Karpas-422 (cell line): ENCODE measurements around the gene IRX4. TPM values are rescaled to one million over a fixed set of nuclear protein-coding genes. Genes with fewer than 3 reads are reported as not detected.

Source experiments
- DNase-seq: peaks from one replicate; pipeline ENCODE4 v3.0.0-alpha.2; 2015
- H2AFZ ChIP-seq: fragments of 200-600 bp; sonication (generic); 2 replicates; pipeline ENCODE4 v1.6.1; 2014; ENCODE audit warnings: antibody characterized with exemption, low read length, mixed read lengths
- H3K27ac ChIP-seq: fragments of 200-600 bp; sonication (generic); 2 replicates; pipeline ENCODE4 v1.5.1; 2014; ENCODE audit warnings: mild to moderate bottlenecking, low read length, moderate library complexity
- H3K27me3 ChIP-seq: fragments of 200-600 bp; sonication (generic); 2 replicates; pipeline ENCODE4 v1.6.1; 2014; ENCODE audit warnings: low read length, mixed read lengths
- H3K36me3 ChIP-seq: fragments of 200-600 bp; sonication (generic); 2 replicates; pipeline ENCODE4 v1.6.1; 2014; ENCODE audit warnings: low read length, mixed read lengths; ENCODE audit not compliant: insufficient read depth
- H3K4me1 ChIP-seq: fragments of 200-600 bp; sonication (generic); 2 replicates; pipeline ENCODE4 v1.6.1; 2014; ENCODE audit warnings: mild to moderate bottlenecking, low read length, mixed read lengths
- H3K4me2 ChIP-seq: fragments of 200-600 bp; sonication (generic); 2 replicates; pipeline ENCODE4 v1.6.1; 2014; ENCODE audit warnings: low read length, low read depth, mild to moderate bottlenecking; ENCODE audit not compliant: poor library complexity, severe bottlenecking
- H3K4me3 ChIP-seq: fragments of 200-600 bp; sonication (generic); 2 replicates; pipeline ENCODE4 v1.5.1; 2014; ENCODE audit warnings: mild to moderate bottlenecking, antibody characterized with exemption, low read length, mixed read lengths
- H3K79me2 ChIP-seq: fragments of 200-600 bp; sonication (generic); 2 replicates; pipeline ENCODE4 v1.6.1; 2014; ENCODE audit warnings: mild to moderate bottlenecking, low read length, mixed read lengths
- H3K9ac ChIP-seq: fragments of 200-600 bp; sonication (generic); 2 replicates; pipeline ENCODE4 v1.6.0; 2014; ENCODE audit warnings: low read length
- H3K9me2 ChIP-seq: fragments of 200-600 bp; sonication (generic), shearing (Covaris generic); replicated peaks from 2 replicates; pipeline ENCODE4 v1.6.0; 2014; ENCODE audit warnings: mild to moderate bottlenecking, low read length, moderate library complexity; ENCODE audit not compliant: insufficient read depth
- H3K9me3 ChIP-seq: fragments of 300-700, 200-600 bp; sonication (generic); 2 replicates; pipeline ENCODE4 v1.6.1; 2014; ENCODE audit warnings: low read length, mixed read lengths
- H4K20me1 ChIP-seq: fragments of 200-600 bp; sonication (generic); 2 replicates; pipeline ENCODE4 v1.6.1; 2014; ENCODE audit warnings: mild to moderate bottlenecking, antibody characterized with exemption, low read length, low read depth; ENCODE audit not compliant: insufficient read depth
- total RNA-seq: library from RNA; depleted of rRNA; stranded (reverse); fragments of >200 nt; shearing (Covaris generic); gene quantifications from 2 replicates; pipeline ENCODE4 v1.2.3, GENCODE V29; 2014; ENCODE audit warnings: low replicate concordance

IRX4 gene
- total RNA-seq, 1 experiment from 2014 or later: not detected

DNA sequence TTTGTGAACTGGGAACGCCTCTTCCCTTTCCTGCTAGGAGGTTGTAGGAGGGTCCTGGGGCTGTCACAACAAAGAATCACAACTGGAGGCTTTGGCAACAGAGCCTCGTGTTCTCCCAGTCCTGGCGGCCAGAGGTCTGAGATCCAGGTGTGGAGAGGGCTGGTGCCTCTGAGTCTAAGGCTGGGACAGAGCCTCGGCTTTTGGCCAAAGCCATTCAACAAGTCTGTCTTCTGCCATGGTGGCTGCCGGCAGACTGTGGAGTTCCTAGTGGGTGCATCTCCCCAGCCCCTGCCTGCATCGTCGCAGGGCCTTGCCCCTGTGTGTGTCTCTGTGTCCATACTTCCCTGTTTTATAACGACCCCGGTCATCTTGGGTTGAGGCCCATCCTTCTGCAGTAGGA is 9.5 kb upstream of the IRX4 start:
- Histone ChIP-seq H3K9me2 (no peaks in the 10 kb centered on the region), H3K4me3 (no peak overlapping the region), H3K27ac (no peak overlapping the region), H2AFZ (no peak overlapping the region), H4K20me1 (peaks cover 10% of the 10 kb centered on the region; the same call in 1 of the 2 replicates), H3K4me1 (no peaks in the 10 kb centered on the region), H3K9ac (no peak overlapping the region), H3K4me2 (no peak overlapping the region), H3K36me3 (no peaks in the 10 kb centered on the region), H3K27me3 (no peaks in the 10 kb centered on the region), H3K9me3 (no peaks in the 10 kb centered on the region), H3K79me2 (no peaks in the 10 kb centered on the region)
- DNase-seq: no peak

DNA sequence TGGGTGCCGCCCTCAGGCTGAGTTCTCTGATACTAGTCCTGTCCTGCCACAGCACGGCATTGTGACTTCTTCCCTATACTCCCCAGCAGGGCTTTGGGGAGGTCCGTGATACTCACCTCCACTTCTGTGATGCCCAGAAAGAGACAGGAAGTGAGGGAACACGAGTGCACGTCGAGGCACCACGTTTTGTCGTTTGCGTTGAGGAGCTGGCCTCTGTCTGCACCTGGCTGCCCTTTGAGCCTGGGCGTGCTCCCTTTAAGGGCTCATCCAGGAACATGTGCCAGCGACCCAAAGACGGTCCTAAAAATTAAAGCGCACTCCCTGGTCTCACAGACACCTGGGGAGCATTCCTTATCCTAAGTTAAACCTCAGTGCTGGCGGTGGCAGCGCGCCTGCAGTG is 8.7 kb upstream of the IRX4 start:
- Histone ChIP-seq H4K20me1 (peaks cover 10% of the 10 kb centered on the region; the same call in 1 of the 2 replicates), H3K4me2 (no peak overlapping the region), H3K79me2 (no peaks in the 10 kb centered on the region), H2AFZ (no peak overlapping the region), H3K27me3 (no peaks in the 10 kb centered on the region), H3K9ac (no peak overlapping the region), H3K9me3 (no peaks in the 10 kb centered on the region), H3K4me3 (no peak overlapping the region), H3K27ac (no peak overlapping the region), H3K36me3 (no peaks in the 10 kb centered on the region), H3K4me1 (no peaks in the 10 kb centered on the region), H3K9me2 (no peaks in the 10 kb centered on the region)
- no peak for DNase-seq

DNA sequence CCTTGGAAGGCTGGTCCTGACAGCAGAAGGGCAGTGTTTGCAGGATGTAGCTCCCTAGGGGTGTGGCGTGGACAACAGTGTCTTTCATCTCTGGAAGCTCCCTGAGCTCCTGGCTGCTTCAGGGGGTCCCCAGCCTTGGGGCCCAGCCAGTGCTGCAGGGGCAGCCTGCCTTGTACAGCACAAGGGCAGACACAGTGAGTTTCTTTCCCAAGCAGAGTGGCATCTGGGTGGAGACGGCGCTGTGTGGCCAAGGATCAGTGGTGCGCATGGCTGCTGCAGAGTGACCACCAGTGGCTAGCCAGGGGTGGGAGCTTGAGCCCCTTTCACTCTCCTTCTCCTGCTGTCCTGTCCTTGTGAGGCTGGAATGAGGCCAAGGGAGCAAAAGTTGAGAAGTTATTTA is 7.6 kb upstream of the IRX4 start:
- Histone ChIP-seq H3K27ac (no peak overlapping the region), H3K4me3 (no peak overlapping the region), H3K9me3 (no peaks in the 10 kb centered on the region), H3K9ac (no peak overlapping the region), H3K27me3 (no peaks in the 10 kb centered on the region), H3K9me2 (no peaks in the 10 kb centered on the region), H3K4me2 (no peak overlapping the region), H3K4me1 (no peaks in the 10 kb centered on the region), H3K36me3 (no peaks in the 10 kb centered on the region), H2AFZ (no peak overlapping the region), H4K20me1 (peaks cover 7% of the 10 kb centered on the region; the same call in 1 of the 2 replicates), H3K79me2 (no peaks in the 10 kb centered on the region)
- DNase-seq: no peak

DNA sequence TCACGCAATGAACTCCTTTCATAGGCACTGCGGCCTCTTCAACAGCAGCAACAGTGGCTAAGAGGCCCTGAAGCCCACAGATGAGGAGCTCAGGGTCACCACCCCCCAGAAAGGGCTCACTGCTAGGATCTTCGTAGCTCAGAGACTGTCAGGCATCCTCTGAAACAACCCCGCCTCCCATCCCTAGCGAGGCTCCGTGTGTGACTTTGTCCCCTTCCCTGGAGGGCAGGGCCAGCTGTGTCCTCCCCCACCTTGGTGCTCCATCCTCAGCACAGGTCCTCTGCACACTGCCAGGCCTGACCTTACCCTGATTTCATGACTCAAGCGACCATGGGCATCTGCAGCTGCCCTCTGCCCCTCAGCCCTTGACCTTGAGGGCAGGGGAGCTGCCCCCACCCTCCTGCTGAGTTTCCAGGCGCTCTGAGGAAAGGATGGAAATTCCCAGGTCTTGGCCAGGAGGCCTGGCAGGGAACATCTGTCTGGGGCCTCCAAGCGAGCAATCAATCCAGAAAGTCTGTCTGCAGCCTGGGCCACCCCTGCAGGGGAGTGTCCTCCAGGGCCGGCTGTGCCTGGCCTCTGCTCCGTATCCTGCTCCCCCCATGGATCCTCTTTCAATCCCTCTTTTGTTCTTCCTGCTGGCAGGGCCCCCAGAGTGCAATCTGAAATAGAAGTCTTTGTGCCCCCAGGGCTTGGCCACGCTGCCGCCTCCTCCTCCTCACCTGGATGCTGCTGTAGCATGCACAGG is 6.8 kb upstream of the IRX4 start:
- DNase-seq: no peak
- no peaks in the 10 kb centered on the region for H3K36me3 ChIP-seq
- H3K9me3 ChIP-seq: no peaks in the 10 kb centered on the region
- no peaks in the 10 kb centered on the region for H3K4me1 ChIP-seq
- H3K9me2 ChIP-seq: no peaks in the 10 kb centered on the region
- H3K4me3 ChIP-seq: no peak overlapping the region
- no peak overlapping the region for H3K9ac ChIP-seq
- no peak overlapping the region for H3K27ac ChIP-seq
- no peak overlapping the region for H3K4me2 ChIP-seq
- H4K20me1 ChIP-seq: peaks cover 5% of the 10 kb centered on the region; the same call in 1 of the 2 replicates
- H2AFZ ChIP-seq: no peak overlapping the region
- no peaks in the 10 kb centered on the region for H3K79me2 ChIP-seq
- no peaks in the 10 kb centered on the region for H3K27me3 ChIP-seq

DNA sequence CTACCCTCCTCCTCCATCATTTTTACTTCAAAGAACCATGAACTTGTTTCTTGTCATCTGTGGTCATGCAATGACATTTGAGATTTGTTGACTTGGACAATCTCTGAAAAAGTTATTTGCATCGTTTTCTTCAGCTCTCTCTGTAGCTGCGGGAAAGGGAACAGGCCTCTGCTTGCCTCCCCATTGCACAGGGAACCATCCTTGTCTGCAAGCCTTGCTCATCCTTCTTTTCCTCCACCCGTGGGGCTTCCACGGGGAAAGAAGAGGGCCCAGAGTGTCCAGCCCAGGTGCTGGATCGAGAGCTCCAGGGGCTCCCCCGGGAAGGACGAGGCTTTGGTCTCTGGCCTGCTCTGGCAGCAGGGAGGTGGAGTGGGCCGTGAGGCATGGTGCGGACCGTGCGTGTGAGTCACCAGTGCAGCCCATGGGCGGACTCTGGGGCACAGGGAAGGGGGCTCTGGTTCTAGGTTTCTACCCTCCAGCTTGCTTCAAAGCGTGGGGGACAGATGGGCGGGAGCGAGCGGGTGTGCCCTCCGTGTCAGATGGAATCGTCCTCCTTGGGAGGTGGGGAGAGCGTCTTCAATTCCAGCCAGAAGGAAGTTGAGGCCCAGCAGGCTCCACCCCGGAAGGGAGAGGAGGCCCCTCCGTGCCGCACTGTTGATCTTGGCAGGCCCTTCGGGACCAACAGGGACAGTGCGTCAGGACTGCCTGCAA is 6.0 kb upstream of the IRX4 start:
- Histone ChIP-seq H4K20me1 (peaks cover 5% of the 10 kb centered on the region; the same call in 1 of the 2 replicates), H3K4me2 (no peak overlapping the region), H3K9ac (no peak overlapping the region), H2AFZ (no peak overlapping the region), H3K4me1 (no peaks in the 10 kb centered on the region), H3K36me3 (no peaks in the 10 kb centered on the region), H3K4me3 (no peak overlapping the region), H3K9me2 (no peaks in the 10 kb centered on the region), H3K79me2 (no peaks in the 10 kb centered on the region), H3K27ac (no peak overlapping the region), H3K9me3 (no peaks in the 10 kb centered on the region), H3K27me3 (no peaks in the 10 kb centered on the region)
- no peak for DNase-seq

DNA sequence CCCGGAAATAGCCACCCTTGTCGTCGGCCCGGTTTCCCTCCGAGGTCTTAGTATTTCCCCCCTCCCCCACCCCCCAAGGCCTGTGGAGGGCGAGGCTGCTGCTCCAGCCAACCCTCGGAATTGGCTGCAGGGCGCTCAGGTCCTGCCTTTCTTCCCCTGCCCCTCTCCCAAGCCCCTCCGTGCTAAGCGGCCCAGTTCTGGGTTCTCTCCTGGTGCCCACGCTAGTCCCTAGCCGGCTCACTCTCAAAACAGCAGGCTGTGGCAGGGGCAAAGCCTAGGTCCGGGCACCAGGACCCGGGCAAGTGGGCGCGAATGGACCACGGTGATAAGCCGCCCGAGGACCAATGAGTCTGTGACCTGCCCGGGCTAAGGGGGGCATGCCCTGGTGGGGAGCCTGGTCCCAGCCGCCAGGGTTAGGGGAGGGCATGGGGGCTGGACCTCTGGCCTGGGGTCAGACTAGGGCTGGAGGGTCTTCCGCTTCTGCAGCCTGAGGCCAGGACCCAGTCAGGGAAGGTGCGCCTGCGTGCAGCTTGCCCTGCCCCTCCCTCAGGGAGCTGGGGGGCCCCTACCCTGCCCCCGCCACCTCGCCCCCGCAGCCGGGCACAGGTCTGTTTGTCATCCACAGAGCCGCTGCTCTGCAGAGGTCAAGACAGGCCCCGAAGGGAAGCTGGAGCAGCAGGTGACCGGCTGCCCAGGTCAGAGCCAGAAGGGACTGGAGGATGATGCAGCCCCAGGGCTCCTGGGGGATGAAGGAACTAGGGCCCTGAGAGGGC is 5.0 kb upstream of the IRX4 start:
- Histone ChIP-seq H3K9me3 (no peaks in the 10 kb centered on the region), H3K4me3 (no peak overlapping the region), H3K79me2 (no peaks in the 10 kb centered on the region), H3K27ac (no peak overlapping the region), H3K9me2 (no peaks in the 10 kb centered on the region), H3K4me2 (no peak overlapping the region), H3K9ac (no peak overlapping the region), H2AFZ (no peak overlapping the region), H4K20me1 (peaks cover 5% of the 10 kb centered on the region; the same call in 1 of the 2 replicates), H3K27me3 (no peaks in the 10 kb centered on the region), H3K4me1 (no peaks in the 10 kb centered on the region), H3K36me3 (no peaks in the 10 kb centered on the region)
- no peak for DNase-seq

DNA sequence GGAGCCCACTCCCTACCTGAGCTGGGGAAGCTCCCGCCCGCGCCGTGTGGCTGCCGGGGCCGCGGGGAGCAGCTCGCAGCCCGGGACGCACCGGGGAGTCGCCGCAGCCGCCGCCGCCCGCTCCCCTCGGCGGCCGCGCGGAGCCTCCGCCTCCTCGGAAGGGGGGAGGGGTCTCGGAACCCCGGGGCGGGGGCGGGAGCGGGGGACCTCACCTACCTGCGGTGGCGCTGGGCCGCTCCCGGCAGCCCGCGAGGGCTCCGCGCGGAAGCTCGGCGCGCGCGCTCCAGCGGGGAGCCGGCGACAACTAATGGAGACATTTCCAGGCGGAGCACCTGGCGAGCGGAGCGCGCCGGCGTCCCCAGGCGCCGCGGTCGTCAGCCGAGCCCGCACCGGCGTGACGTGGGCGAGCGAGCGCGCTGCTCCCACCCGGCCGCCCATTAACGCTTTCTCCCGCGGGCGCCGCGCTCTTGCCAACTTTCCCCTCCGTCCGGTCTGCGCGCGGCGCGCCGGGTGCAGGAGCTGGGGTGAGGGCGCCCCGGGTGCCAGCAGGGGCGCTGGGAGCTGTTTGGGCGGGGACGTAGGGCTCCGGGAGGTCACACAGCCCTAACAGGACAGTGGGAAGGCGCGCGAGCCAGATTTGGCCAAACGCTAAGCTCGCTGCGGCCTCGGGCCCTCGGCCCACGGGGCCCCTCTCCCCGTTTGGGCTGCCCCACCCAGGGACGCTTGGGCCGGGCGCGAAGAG is 4.3 kb upstream of the IRX4 start:
- Histone ChIP-seq H3K9me2 (no peaks in the 10 kb centered on the region), H3K9me3 (no peaks in the 10 kb centered on the region), H3K27me3 (no peaks in the 10 kb centered on the region), H3K4me1 (no peaks in the 10 kb centered on the region), H3K36me3 (no peaks in the 10 kb centered on the region), H4K20me1 (peaks cover 5% of the 10 kb centered on the region; the same call in 1 of the 2 replicates), H3K79me2 (no peaks in the 10 kb centered on the region), H3K4me3 (no peak overlapping the region), H2AFZ (no peak overlapping the region), H3K4me2 (no peak overlapping the region), H3K9ac (no peak overlapping the region), H3K27ac (no peak overlapping the region)
- DNase-seq: no peak
